ENCODE results near the gene PLEK2. TPM values are rescaled to one million over a fixed set of nuclear protein-coding genes. Genes with fewer than 3 reads are reported as not detected.
A peak's percentile ranks its signal among the peaks of the same experiment; 100 is the strongest.
"Not testable (repeated sequence)": the region's sequence is repeated elsewhere in the genome, so short reads cannot be mapped to it uniquely, and the experiment has no call there.

The PLEK2 gene
- polyA plus RNA-seq, 4 donors, result 1.1 to 4.0 (median 2.4) TPM

DNA sequence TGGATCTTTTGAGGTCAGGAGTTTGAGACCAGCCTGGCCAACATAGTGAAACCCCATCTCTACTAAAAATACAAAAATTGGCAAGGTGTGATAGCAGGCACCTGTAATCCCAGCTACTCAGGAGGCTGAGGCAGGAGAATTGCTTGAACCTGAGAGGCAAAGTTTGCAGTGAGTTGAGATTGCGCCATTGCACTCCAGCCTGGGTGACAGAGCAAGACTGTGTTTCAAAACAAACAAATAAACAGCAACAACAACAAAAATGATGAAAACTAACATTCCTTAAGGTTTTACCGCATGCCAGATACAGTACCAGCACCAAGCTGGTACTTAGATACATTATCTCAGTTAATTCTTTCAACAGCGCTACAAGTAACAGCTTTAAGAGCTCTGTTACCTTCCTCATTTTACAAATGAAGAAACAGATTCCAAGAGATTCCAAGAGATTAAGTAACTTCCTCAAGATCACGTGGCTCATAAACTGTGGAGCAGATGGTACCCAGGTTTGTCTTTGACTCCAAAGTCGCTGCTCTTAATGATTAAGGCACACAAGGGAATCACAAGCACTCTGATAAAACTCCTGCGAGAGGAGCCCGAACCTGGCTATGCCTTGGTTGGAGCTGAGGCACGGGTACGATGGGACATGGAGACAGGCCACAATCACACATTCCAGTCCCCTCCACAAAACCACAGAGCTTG lies 17.7 kb upstream of the PLEK2 start:
- DNase-seq (ENCODE audit: low read depth in 4 of 4, low spot score in 2 of 4), result no peak

DNA sequence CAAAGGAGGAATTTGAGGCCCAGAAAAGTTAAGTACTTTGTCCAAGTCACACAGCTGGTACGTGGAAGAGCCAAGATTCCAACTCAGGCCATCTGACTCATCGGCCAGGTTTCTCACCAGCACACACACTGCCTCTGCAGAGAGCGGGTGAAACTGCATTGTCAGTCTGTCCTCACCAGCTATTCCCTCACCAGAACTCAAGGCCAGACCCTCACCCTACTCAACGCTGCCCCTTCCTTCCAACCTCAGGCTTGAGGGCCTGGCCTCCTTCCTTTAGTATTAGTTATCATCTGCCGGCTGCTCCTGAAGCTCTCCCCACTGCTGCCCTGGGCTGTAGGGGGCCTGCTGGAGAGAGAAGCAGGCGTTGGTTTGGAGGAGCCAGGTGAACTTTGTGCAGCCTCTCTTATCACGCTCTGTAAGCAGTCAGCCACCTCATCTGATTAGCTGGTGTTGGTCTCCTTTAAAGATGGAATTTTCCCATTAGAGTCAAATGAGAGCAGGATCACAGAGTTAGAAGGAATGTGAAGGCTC lies 16.6 kb upstream of the PLEK2 start:
- DNase-seq (ENCODE audit: low read depth in 4 of 4, low spot score in 2 of 4), result no peak

DNA sequence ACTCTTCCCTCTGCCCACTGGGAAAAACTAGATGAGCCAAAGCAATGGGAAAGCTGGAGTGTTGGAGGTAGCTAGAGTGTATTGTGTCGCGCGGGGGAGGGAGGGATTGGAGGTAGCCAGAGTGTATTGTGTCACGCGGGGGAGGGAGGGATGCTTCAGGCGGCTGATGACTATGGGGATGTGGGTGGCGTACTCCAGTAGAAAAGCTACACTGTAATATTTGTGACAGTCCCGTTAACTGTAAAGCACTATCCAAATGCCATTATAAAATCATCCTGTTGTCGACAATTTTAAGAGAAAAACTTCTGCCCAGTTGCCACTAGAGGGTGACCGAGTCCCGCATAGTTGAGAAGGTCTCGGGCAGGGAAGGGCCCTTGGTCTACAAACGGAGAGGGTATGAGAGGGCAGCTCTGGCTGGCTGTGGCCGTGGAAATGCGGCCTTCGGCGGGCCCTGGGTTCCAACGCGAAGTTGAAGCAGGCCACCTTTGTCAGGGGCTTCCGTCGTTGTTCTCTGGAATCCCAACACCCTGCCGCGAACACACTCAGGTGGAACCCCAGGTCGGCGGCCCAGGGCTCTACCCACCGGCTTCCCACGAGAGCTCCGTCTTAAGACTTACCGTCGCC lies 15.1 kb upstream of the PLEK2 start:
- peak; percentile 45 to 70 (median 48) for DNase-seq (ENCODE audit: low read depth in 4 of 4, low spot score in 2 of 4)

DNA sequence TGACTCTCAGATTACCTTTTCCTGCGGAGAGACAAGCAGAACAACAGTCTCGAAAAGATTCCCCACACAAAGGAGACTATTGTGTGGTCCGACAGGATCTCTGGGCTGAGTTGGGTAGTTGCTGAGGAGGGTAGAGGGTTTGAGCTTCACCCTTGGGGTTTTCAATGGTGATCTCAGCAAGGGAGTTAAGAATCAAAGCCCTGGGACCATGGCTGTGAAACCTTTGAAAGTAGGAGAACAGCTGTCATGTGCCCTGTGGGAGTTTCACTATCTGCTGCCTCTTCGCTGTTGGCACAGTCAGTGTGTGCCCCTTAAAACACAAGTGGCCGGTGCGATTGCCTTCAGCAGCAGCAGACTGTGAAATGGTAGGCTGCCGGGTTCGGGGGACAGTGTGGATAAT lies 14.2 kb upstream of the PLEK2 start:
- DNase-seq (ENCODE audit: low read depth in 4 of 4, low spot score in 2 of 4), result no peak

DNA sequence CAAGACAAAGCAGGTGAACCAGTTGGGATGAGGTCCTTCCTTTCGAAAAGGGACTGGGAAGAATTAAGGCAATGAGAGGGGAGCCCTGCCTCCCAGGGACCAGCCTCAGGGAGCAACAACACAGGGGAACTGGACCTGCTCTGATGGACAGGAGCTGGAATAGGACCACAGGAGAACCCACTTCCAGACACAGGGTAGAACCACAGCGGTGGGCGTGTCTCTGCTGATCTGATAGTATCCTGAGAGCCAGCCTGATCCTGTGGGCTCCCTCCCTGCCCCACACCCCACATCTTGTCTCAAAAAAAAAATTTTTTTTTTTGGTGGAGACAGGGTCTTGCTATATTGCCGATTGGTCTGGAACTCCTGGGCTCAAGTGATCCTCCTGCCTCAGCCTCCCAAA lies 13.6 kb upstream of the PLEK2 start:
- DNase-seq (ENCODE audit: low read depth in 4 of 4, low spot score in 2 of 4), result no peak

DNA sequence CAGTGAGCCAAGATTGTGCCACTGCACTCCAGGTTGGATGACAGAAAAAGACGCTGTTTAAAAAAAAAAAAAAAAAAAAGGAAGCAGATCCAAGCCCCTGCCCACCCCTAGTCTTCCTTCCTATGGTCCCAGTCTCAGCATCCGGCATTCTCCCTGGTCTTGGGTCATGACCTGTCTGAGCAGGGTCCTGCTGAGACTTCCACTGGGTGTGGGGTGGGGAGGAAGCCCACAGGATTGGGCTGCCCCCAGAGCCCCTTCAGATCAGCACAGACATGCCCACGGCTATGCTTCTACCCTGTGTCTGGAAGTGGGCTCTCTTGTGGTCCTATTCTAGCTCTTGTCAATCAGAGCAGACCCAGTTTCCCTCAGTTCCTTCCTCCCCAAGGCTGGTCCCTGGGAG lies 12.6 kb upstream of the PLEK2 start:
- no peak for DNase-seq (ENCODE audit: low read depth in 4 of 4, low spot score in 2 of 4)

DNA sequence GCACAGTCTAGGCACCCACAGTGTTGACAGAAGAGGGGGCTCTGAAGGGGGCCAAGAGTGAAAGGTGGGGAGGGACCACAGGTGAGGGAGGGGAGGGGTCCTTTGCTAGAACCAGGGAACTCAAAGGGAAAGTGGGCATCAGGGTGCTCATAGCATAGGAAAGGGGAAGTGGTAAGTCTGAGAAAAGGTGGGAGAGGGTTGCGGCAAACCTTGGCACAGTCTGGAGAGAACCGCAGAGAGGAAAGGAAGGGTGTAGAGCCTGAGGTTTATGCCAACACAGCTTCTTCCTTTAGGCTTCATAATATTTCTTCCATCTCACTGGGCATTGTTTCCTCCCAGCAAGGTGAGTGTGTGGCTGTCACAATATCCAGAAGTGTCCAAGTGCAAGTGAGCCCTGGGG lies 11.5 kb upstream of the PLEK2 start:
- DNase-seq (ENCODE audit: low read depth in 4 of 4, low spot score in 2 of 4), result no peak

DNA sequence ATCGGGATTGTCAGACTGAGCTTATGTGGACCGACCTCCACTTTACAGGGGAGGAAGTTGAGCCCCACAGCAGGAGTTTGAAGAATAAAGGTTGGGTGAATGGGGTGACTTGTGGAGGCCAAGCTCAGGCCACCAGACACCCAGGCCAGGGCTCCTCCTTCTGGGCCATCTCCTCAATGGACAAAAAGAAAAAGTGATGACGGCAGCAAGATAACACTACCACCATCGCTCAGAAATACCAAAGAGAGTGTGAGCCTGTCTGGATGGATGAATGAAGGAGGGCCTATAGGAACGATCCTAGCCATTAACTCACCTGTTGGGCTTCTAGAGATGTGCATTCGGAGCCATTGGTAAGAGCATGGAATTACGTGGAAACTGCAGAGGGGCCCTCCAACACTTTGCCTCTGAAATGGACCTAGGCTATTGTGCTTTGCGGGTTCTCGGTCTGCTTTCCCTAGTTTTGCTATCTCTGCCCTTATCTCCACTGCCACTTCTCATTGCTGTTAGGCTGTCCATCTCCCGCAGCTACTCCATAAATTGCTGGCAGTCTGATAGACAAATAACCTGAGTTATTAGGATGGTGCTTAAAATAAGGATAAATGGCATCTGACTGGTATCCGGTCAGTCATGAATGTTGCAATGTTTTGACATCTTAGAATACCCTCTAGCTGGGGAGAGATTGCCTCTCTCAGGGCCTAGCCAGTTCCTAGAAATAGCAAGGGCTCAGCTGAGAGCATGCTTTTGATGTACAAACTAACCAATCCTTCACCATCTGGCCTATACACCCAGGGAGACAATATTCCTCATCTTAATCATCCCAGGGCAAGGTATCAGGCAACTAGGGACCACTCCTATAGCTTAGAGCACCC lies 9.6 kb upstream of the PLEK2 start:
- DNase-seq (ENCODE audit: low read depth in 4 of 4, low spot score in 2 of 4), result no peak

DNA sequence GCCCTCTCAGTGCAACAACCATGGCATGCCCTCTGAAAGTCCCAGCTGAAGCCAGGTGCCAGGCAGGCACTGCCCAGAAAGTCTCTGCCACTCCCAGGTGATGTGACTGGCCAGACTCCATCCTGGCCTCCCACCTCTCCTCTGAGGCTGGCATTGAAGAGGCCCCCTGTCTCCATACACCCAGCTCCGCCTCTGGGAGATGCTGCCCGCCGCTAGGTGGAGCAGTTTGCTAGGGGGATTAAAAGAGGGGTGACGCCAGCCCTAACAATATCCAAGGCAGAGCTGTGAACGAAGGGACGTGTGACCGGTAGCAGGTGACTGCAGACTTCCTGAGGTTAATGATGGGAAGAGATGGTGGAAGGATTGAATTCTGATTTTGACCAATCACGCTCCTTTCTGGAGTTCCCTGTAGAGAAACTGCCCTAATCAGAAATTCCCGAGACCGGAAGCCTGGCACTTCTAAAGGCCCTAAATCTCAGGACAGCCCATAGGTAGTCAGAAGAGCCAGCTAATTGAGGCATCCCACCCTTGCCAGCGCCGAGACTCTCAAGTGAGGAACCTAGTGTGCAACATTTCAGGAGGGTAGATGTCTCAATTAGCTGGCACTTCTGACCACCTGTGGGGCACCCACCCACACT lies 8.3 kb upstream of the PLEK2 start:
- no peak for DNase-seq (ENCODE audit: low read depth in 4 of 4, low spot score in 2 of 4)

DNA sequence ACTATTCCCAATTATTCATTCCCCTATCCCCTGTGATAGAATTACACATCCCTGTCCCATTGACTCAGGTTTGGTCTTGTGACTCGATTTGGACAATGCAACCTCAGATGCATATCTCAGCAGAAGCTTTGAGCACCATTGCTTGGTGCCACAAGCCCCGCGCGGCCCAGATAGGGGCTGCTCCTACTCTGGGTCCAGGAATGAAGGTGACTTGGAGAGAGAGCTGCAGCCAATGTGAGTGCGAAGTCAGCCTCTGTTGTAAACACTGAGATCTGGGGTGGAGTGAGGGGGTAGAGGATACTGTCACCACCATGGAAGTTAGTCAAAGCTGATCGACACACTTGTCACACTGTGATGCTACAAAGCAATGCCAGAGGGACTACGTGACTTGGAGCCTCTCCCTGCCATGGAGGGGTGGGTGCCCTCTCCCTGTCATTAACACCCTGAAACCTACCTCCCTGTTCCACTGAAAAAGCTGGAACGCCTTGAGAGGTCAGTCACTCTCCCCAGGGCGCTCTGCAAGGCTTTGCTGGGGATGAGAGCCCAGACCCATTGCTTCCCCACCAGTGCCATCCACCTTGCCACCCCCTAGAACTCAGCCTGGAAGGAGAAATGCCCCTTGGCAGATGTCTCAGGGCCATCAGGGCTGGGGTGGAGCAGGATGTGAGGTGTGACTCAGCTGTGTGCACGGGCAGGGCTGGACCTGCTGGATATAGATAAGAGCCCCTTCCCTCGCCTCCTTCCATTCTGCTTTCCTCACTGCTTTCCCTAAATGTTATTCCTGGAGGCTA lies 6.6 kb upstream of the PLEK2 start:
- no peak for DNase-seq (ENCODE audit: low read depth in 4 of 4, low spot score in 2 of 4)

DNA sequence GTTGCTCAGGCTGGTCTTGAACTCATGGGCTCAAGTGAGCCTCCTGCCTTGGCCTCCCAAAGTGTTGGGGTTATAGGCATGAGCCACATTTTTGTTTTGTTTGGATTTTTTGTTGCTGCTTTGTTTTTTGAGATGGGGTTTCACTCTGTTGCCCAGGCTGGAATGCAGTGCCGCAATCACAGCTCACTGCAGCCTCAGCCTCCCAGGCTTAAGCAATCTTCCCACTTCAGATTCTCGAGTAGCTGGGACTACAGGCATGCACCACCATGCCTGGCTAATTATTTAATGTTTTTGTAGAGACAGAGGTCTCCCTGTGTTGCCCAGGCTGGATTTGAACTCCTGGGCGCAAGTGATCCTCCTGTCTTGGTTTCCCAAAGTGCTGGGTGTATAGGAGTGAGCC lies 5.7 kb upstream of the PLEK2 start:
- DNase-seq (ENCODE audit: low read depth in 4 of 4, low spot score in 2 of 4), result no peak

DNA sequence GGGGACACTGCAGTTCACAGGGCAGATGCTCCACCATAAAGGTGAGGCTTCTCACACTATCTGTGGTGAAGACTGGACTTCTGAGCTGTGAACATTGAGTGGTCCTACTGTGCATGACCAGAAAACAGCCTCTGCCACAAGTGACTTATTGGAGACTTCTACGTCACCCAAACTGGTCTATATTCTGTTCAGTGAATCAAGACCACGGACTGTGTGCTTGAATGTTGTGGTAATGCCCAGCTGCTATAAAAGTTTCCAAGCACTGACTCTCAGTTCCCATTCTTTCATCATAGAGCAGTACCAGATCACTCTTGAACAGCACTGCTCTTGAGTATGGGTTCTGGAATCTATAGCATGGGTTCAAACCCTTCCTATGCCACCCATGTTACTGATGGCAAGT lies 4.8 kb upstream of the PLEK2 start:
- DNase-seq (ENCODE audit: low read depth in 4 of 4, low spot score in 2 of 4), result no peak

DNA sequence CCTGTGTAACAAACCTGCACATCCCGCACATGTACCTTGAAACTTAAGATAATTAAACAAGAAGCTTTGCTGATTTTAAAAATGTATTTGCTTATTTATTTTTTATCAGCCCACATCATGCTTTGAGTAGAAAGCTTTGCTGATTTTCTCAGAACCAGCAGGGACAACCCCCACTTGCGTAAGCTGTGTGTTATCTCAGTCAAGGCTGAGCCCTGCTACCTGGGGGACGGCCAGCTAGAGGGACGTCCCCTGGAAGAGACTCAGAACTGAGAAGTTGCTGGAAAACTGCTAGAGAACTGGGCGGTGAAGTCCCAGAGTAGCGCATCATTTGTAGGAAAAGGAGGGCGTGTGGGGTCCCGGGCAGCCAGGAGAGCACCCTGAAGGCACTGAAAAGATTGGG lies 4.1 kb upstream of the PLEK2 start:
- DNase-seq (ENCODE audit: low read depth in 4 of 4, low spot score in 2 of 4), result no peak

DNA sequence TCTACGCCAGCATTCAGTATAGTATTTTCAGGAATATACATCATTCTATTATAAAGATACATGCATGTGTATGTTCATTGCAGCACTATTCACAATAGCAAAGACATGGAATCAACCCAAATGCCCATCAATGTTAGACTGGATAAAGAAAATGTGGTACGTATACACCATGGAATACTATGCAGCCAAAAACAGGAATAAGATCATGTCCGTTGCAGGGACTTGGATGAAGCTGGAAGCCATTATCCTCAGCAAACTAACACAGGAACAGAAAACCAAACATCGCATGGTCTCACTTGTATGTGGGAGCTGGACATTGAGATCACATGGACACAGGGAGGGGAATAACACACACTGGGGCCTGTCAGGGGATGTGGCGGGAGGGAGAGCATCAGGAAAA lies 3.6 kb upstream of the PLEK2 start:
- not testable (repeated sequence) for DNase-seq (ENCODE audit: low read depth in 4 of 4, low spot score in 2 of 4)

DNA sequence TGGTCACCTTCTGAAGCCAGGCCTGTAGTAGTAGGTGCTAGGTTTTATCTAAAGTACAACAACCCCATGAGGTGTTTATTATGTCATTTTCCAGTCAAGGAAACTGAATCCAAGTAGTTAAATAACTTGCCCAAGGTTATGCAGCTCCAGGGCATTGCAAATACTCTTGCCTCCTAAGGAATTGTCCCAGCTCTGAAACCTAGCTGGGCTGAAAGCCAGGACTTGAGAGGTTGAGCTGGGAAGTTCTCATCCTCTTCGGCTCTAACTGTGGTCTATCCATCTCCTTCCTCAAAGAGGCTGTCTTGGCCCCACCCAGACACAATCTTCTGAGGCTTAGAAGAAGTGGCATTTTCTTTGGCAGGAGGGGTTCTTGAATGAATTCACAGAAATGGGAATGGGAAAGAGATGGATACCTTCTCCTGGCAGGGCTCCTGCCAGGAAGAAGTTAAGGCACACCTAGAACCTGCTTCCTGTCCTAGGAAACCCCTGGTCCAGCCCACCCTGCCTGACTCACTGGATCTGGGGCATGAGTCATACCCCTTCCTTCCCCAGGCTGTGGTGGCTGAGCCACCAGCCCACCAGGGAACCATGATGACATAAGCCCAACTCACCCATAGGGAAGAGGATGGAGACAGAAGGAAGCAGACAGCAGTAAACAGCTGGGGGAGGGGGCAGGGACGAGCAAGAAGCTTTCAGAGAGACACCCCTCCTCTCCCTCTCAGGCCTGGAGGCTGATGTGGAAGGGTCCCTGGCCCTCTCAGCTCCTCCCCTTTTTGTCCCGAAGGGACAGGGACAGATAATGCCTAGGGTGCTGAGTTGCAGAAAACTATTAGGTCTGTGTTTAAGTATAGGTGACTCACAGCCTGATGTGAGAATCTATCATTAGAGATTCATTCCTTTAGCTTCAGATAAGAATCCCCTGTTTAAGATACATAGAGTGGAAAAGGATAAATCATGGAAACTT lies 2.1 kb upstream of the PLEK2 start:
- no peak for DNase-seq (ENCODE audit: low read depth in 4 of 4, low spot score in 2 of 4)

DNA sequence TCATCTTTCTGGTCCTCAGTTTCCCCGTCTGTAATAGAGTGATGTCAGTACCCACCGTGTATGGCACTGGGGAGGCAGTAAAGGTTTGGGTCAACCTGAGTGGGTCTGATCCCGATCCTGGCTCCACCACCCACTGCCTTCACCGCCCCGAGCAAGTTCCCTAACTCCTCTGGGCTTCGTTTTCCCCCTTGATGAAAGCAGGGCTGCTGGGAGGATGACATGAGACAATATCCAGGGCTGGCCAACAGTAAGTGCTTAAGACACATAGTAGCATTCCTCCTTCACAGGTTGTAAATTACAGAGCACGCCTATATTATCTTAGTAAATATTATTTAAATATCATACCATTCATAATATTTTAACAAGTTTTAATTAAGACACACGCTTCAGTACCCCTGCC lies 595 bp downstream of the PLEK2 start:
- DNase-seq (ENCODE audit: low read depth in 4 of 4, low spot score in 2 of 4), result no peak

DNA sequence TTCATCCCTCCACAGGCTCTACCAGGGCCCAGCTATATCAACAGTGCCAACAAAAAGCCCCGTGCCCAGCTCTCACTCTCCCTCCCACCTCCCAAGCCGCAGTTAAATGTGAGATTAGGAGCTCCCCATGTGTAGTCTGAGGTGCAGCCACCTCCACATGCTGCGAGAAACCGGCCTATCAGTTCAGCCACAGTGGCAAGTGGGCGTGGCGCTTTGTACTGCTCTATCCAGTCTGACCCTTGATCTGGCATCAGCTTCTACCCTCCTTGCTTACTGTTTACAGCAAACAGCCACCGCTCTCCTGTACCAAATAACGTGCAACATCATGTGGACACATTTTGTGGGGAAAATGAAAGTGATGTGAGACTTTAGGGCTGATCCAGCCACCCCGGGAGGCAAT lies 1.7 kb downstream of the PLEK2 start:
- no peak for DNase-seq (ENCODE audit: low read depth in 4 of 4, low spot score in 2 of 4)

DNA sequence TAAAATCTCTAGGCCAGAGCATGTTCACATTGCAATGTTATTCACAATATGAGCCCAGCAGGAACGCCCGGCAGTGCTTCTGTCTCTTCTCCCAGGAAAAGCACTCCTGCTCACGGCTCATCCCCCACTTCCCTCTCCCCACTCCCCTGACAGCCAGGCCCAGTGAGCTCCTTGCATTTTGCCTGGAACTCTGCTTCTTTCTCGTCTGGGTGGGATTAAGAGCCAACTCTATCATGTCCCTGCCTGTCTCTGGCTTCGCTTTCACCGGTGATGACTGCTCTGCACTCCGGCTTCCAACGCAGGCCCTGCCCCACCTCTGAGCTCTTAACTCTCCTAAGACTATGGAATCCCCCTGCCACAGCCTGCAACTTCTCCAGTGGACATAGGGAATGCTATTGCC lies 2.5 kb downstream of the PLEK2 start:
- no peak for DNase-seq (ENCODE audit: low read depth in 4 of 4, low spot score in 2 of 4)

All from left renal cortex interstitium (tissue), 4 donors.